ENCODE measurements around the gene EXOC3L2.

Gene EXOC3L2

DNA sequence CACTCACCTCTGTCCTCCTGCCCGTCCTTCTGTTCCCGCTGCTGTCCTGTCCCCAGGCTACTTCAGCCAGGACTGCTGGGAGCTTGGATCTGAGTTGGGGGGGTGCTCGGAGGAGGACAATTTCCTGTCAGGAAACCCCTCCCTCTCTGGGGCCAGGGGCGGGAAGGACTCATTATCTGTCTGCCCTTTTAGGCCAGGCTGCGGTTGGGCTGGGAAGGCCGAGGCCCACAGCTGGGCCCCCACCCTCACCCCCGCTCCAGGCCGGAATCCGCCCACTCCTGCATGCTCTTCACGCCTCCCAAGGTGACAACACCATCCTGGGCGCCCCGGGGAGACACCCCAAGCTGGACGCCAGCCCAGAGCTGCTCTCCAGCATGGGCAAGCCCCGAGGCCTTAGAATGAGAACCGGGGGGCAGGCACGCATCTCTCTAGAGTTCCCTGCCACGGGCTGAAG is at the start of gene EXOC3L2:
Gene EXOC3L2, minus strand, starts transcription at position 74 of the 454 bp plus-strand sequence. CDS start 6,362 bp downstream, outside the sequence.
- Histone ChIP-seq H2AFZ (ENCODE audit: low read depth, low read length) (no peak within 1 kb of the TSS), H3K4me3 (ENCODE audit: low read length) (no peak within 1 kb of the TSS), H3K9me3 (ENCODE audit: low read length) (no peaks in the 10 kb centered on the region), H3K4me1 (ENCODE audit: insufficient read depth, low read length) (peaks cover 13% of the 10 kb centered on the region), H3K36me3 (ENCODE audit: insufficient read depth, low read length) (no peaks in the 10 kb centered on the region), H3K27me3 (ENCODE audit: insufficient read depth, low read length) (no peaks in the 10 kb centered on the region)

DNA sequence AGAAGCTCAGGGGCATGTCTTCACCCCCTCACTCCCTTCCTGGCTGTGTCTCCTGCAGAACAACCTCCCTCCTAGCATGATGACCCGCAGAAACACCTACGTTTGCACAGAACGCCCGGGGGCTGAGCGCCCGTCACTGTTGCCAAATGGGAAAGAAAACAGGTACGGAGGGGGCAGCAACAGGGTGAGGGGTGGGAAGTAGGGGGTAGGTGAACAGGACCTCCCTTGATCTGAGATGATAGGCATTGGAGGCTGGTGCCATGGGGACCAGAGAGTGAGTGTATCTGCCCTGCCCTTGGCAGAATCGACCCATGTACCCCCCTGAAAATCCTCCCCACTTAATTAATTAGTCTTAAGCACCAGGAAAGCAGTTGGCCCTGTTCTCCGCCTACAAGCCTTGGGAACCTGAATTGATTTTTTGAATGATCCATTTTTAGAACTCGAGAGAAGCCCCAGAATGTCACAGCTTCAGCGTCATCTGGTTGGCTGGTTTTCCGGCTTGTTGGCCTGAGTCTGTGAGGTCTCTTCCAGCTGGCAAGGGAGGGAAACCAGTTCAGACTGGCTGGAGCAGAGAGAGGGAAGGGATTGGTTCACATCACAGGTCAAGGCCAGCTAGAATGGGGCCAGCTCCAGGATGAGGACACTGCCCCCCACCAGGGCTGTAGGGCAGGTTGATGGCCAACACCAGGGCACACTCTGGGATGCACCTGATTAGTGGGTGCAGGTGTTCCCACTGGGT is 49.3 kb upstream of the EXOC3L2 start:
- H3K9me3 ChIP-seq (ENCODE audit: low read length) = peaks cover 33% of the 10 kb centered on the region
- no peaks in the 10 kb centered on the region for H3K27me3 ChIP-seq (ENCODE audit: insufficient read depth, low read length)
- H3K36me3 ChIP-seq (ENCODE audit: insufficient read depth, low read length) = peaks cover 65% of the 10 kb centered on the region
- no peaks in the 10 kb centered on the region for H3K4me1 ChIP-seq (ENCODE audit: insufficient read depth, low read length)
- H2AFZ ChIP-seq (ENCODE audit: low read depth, low read length) = no peak overlapping the region
- H3K4me3 ChIP-seq (ENCODE audit: low read length) = no peak overlapping the region

- H3K4me1 ChIP-seq (ENCODE audit: insufficient read depth, low read length) = no peaks in the 10 kb centered on the region
- no peak overlapping the region for H3K4me3 ChIP-seq (ENCODE audit: low read length)
- peaks cover 68% of the 10 kb centered on the region for H3K36me3 ChIP-seq (ENCODE audit: insufficient read depth, low read length)
- H2AFZ ChIP-seq (ENCODE audit: low read depth, low read length) = no peak overlapping the region
- H3K27me3 ChIP-seq (ENCODE audit: insufficient read depth, low read length) = no peaks in the 10 kb centered on the region
- H3K9me3 ChIP-seq (ENCODE audit: low read length) = peaks cover 33% of the 10 kb centered on the region
Observed at GRCh38 chr19:45293682-45294081, 48.5 kb upstream of the EXOC3L2 start.

DNA sequence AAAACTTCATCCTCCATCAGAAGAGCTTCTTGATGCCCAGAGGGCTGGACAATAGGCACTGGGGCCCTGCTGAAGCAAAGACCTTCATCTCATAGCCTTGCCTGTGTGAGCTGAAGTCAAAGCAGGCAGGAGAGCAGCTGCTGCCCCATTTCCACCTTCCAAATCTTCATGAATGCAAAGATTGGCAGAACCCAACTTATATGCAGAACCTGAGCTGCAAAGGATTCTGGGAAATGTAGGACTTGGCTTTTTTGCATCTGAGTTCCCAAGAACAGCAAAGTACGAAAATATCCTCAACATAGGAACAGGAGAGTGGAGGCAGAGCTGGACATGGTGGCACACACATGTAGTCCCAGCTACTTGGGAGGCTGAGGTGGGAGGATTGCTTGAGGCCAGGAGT is 46.6 kb upstream of the EXOC3L2 start:
- H3K4me3 ChIP-seq (ENCODE audit: low read length) = no peak overlapping the region
- peaks cover 62% of the 10 kb centered on the region for H3K36me3 ChIP-seq (ENCODE audit: insufficient read depth, low read length)
- H3K4me1 ChIP-seq (ENCODE audit: insufficient read depth, low read length) = no peaks in the 10 kb centered on the region
- peaks cover 33% of the 10 kb centered on the region for H3K9me3 ChIP-seq (ENCODE audit: low read length)
- H3K27me3 ChIP-seq (ENCODE audit: insufficient read depth, low read length) = no peaks in the 10 kb centered on the region
- H2AFZ ChIP-seq (ENCODE audit: low read depth, low read length) = no peak overlapping the region

- Histone ChIP-seq H3K36me3 (ENCODE audit: insufficient read depth, low read length) (peaks cover 56% of the 10 kb centered on the region), H3K27me3 (ENCODE audit: insufficient read depth, low read length) (no peaks in the 10 kb centered on the region), H3K4me3 (ENCODE audit: low read length) (no peak overlapping the region), H3K9me3 (ENCODE audit: low read length) (peaks cover 29% of the 10 kb centered on the region), H3K4me1 (ENCODE audit: insufficient read depth, low read length) (no peaks in the 10 kb centered on the region), H2AFZ (ENCODE audit: low read depth, low read length) (no peak overlapping the region)
Observed at GRCh38 chr19:45290381-45290931, 45.2 kb upstream of the EXOC3L2 start.

DNA sequence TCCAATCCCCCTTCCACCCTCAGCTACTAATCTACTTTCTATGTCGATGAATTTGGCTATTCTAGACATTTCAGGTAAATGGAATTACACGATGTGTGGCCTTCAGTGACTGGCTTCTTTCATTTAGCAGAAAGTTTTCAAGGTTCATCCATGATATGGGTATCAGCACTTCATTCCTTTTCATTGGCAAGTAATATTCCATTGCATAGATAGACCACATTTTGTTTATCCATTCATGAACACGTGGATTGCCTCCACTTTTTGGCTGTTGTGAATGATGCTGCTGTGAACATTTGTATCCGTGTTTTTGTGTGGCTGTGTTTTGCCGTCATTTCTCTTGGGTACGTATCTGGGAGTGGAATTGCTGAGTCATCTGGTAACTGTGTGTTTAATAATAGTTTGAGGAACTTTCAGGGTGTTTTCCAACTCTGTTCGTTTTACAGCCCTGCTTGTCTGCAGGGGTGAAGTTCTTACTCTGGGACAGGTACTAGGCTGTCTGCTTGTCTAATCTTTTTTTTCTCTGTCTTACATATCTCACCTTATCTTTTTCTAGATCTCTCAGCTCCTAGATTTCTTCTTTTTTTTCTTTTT is 38.3 kb upstream of the EXOC3L2 start:
- Histone ChIP-seq H3K27me3 (ENCODE audit: insufficient read depth, low read length) (no peaks in the 10 kb centered on the region), H3K36me3 (ENCODE audit: insufficient read depth, low read length) (peaks cover 49% of the 10 kb centered on the region), H3K9me3 (ENCODE audit: low read length) (peaks cover 7% of the 10 kb centered on the region), H3K4me3 (ENCODE audit: low read length) (no peak overlapping the region), H2AFZ (ENCODE audit: low read depth, low read length) (no peak overlapping the region), H3K4me1 (ENCODE audit: insufficient read depth, low read length) (no peaks in the 10 kb centered on the region)

DNA sequence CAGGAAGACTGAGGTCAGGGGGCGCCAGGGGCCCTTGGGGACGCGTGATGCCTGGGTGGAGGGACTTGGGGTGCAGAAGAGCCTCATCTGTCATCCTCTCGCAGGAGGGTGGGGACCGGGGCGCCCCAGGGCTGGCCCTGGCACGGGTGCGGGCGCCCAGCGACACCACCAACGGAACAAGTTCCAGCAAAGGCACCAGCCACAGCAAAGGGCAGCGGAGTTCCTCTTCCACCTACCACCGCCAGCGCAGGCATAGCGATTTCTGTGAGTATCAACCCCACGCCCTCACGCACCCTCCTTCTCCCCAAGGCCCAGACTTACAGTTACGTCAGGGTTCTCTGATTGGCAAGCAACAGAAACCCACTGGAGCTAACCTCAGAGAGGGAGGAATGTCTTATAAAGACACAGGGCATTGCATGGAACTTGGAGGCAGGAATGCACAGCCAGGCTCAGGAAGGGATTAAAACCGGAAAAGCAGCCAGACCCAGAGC is 35.3 kb upstream of the EXOC3L2 start:
- Histone ChIP-seq H3K4me3 (ENCODE audit: low read length) (no peak overlapping the region), H3K9me3 (ENCODE audit: low read length) (peaks cover 7% of the 10 kb centered on the region), H3K36me3 (ENCODE audit: insufficient read depth, low read length) (peaks cover 57% of the 10 kb centered on the region), H3K27me3 (ENCODE audit: insufficient read depth, low read length) (no peaks in the 10 kb centered on the region), H3K4me1 (ENCODE audit: insufficient read depth, low read length) (no peaks in the 10 kb centered on the region), H2AFZ (ENCODE audit: low read depth, low read length) (no peak overlapping the region)

DNA sequence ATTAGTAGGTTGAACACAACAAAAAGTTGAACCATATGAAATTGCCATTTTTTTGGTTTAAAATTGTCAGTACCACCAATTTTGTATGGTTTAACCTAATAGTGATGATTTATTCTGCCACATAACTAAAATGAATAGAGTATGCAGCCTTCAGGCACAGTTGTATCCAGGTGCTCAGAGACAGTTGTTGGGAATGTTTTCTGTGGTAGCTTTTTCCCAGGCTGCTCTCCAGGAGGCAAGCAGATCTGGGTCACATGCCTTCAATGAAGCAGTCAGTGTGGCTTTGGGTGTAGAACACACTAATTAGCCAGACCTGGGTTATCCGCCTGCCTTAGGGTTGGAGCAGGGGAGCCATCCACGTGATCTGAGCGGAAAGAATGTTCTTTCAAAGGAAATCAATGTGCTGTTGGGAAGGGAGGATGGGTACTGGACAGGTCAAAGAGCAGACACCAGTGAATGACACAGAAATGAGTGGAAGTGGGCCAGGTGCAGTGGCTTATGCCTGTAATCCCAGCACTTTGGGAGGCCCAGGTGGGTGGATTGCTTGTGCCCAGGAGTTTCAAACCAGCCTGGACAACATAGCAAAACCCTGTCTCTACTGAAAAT is 34.5 kb upstream of the EXOC3L2 start:
- Histone ChIP-seq H3K4me3 (ENCODE audit: low read length) (no peak overlapping the region), H3K27me3 (ENCODE audit: insufficient read depth, low read length) (no peaks in the 10 kb centered on the region), H3K9me3 (ENCODE audit: low read length) (peaks cover 7% of the 10 kb centered on the region), H3K36me3 (ENCODE audit: insufficient read depth, low read length) (peaks cover 56% of the 10 kb centered on the region), H3K4me1 (ENCODE audit: insufficient read depth, low read length) (no peaks in the 10 kb centered on the region), H2AFZ (ENCODE audit: low read depth, low read length) (no peak overlapping the region)

DNA sequence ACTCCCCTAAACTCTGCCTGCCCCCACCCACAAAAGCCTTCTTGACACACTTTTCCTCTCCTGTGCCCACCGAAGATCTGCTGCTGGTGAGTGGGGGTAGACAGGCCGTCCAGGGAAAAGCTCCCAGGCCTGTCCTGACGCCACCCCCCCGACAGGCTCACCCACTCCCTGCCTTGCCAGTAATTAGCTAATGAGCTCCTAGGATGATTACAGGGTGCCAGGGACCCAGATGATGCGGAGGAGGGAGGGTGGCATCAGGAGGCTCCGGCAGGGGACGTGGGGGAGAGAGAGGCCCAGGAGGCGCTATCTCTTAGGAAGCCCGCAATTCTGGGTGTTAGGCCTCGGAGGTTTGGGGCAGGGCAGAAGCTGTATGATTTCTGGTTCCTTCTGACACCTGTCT is 32.9 kb upstream of the EXOC3L2 start:
- H3K4me3 ChIP-seq (ENCODE audit: low read length) = no peak overlapping the region
- H3K36me3 ChIP-seq (ENCODE audit: insufficient read depth, low read length) = peaks cover 58% of the 10 kb centered on the region
- H3K9me3 ChIP-seq (ENCODE audit: low read length) = peaks cover 2% of the 10 kb centered on the region
- H2AFZ ChIP-seq (ENCODE audit: low read depth, low read length) = no peak overlapping the region
- H3K27me3 ChIP-seq (ENCODE audit: insufficient read depth, low read length) = no peaks in the 10 kb centered on the region
- H3K4me1 ChIP-seq (ENCODE audit: insufficient read depth, low read length) = no peaks in the 10 kb centered on the region

DNA sequence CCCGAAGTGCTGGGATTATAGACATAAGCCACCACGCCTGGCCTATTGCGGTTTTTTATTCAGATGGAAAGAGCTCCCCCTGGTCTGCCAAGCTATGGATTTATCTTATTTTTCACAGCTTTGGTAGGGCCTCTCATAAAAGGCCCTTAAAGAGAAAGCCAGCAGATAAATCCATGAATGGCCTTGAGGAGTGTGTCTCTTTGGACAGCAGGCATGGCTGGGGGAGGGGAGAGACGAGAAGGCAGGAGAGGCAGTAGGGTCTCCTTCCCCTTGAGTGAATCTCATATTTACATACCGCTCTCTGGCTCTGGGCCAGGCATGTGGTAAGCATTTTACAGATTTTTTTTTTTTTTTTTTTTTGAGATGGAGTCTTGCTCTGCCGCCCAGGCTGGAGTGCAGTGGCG is 31.1 kb upstream of the EXOC3L2 start:
- Histone ChIP-seq H3K27me3 (ENCODE audit: insufficient read depth, low read length) (no peaks in the 10 kb centered on the region), H3K36me3 (ENCODE audit: insufficient read depth, low read length) (peaks cover 59% of the 10 kb centered on the region), H2AFZ (ENCODE audit: low read depth, low read length) (no peak overlapping the region), H3K9me3 (ENCODE audit: low read length) (no peaks in the 10 kb centered on the region), H3K4me3 (ENCODE audit: low read length) (no peak overlapping the region), H3K4me1 (ENCODE audit: insufficient read depth, low read length) (no peaks in the 10 kb centered on the region)

GRCh38 chr19:45275370-45275971 is 30.3 kb upstream of the EXOC3L2 start:
- Histone ChIP-seq H2AFZ (ENCODE audit: low read depth, low read length) (no peak overlapping the region), H3K4me1 (ENCODE audit: insufficient read depth, low read length) (no peaks in the 10 kb centered on the region), H3K27me3 (ENCODE audit: insufficient read depth, low read length) (no peaks in the 10 kb centered on the region), H3K4me3 (ENCODE audit: low read length) (no peak overlapping the region), H3K9me3 (ENCODE audit: low read length) (no peaks in the 10 kb centered on the region), H3K36me3 (ENCODE audit: insufficient read depth, low read length) (peaks cover 60% of the 10 kb centered on the region)

DNA sequence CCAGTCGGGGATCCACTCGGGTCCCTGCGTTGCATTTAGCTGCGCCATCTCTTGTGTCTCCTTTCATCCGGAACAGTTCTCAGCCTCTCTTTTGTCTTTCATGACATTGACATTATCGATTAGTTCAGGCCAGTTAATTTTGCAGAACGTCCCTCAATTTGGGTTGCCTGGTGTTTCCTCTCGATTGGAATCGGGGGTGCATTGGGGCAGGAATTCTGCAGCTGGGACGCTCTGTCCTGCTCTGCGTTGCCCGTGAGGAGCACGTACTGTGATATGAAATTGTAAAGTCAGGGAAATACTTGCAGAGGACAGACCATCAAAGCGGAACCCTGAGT is 28.3 kb upstream of the EXOC3L2 start:
- H3K4me1 ChIP-seq (ENCODE audit: insufficient read depth, low read length) = no peaks in the 10 kb centered on the region
- no peak overlapping the region for H2AFZ ChIP-seq (ENCODE audit: low read depth, low read length)
- H3K27me3 ChIP-seq (ENCODE audit: insufficient read depth, low read length) = no peaks in the 10 kb centered on the region
- no peaks in the 10 kb centered on the region for H3K9me3 ChIP-seq (ENCODE audit: low read length)
- H3K36me3 ChIP-seq (ENCODE audit: insufficient read depth, low read length) = peaks cover 56% of the 10 kb centered on the region
- no peak overlapping the region for H3K4me3 ChIP-seq (ENCODE audit: low read length)

- Histone ChIP-seq H3K4me3 (ENCODE audit: low read length) (no peak overlapping the region), H3K4me1 (ENCODE audit: insufficient read depth, low read length) (no peaks in the 10 kb centered on the region), H2AFZ (ENCODE audit: low read depth, low read length) (no peak overlapping the region), H3K27me3 (ENCODE audit: insufficient read depth, low read length) (no peaks in the 10 kb centered on the region), H3K9me3 (ENCODE audit: low read length) (no peaks in the 10 kb centered on the region), H3K36me3 (ENCODE audit: insufficient read depth, low read length) (peaks cover 53% of the 10 kb centered on the region)
Observed at GRCh38 chr19:45271735-45272108, 26.5 kb upstream of the EXOC3L2 start.
